HG03064 (cell line): Measurements from ENCODE around the gene TMBIM4.

ENCODE experiments used
- ATAC-seq: cut with Tn5 transposase; IDR thresholded peaks from one replicate; pipeline ENCODE4 v1.9.1; 2021; ENCODE audit warnings: low read depth; ENCODE audit not compliant: unreplicated experiment

Gene TMBIM4

DNA sequence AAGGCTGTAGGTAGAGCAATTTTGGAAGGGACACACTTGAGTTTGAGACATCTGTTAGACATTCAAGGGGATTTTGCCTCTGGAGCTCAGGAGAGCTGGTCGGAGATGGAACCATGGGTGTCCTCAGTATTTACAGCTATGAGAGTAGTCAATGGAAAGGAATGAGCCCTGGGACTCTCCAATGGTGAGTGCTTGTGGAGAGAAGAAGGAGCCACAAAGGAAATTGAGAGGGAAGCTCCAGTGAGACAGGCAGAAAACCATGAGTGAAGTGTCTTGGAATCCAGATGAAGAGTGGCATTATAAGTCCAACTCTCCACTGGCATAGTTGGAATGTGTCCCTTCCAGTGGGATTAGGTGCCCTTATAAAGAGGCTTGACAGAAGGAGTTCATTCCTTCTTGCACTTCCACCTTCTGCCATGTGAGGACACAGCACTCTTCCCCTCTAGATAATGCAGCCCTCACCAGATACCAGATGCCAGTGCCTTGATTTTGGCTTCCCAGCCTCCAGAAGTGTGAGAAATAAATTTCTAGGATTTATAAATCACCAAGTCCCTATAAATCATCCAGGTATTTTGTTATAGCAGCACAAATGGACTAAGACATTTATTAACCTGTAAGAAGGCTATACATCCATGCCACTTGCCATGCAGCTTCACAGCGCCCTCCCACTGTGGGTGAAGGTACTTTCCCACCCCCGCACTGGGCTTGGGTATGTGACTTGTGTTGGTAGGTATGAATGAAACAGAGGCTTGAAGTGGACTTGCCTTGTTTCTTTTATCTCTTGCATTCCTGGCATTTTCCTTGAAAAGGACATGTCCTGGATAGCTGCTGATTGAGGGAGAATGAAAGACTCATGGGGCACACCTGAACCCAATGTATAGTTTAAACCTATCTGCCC is 66.5 kb downstream of the TMBIM4 start:
- no peak for ATAC-seq

DNA sequence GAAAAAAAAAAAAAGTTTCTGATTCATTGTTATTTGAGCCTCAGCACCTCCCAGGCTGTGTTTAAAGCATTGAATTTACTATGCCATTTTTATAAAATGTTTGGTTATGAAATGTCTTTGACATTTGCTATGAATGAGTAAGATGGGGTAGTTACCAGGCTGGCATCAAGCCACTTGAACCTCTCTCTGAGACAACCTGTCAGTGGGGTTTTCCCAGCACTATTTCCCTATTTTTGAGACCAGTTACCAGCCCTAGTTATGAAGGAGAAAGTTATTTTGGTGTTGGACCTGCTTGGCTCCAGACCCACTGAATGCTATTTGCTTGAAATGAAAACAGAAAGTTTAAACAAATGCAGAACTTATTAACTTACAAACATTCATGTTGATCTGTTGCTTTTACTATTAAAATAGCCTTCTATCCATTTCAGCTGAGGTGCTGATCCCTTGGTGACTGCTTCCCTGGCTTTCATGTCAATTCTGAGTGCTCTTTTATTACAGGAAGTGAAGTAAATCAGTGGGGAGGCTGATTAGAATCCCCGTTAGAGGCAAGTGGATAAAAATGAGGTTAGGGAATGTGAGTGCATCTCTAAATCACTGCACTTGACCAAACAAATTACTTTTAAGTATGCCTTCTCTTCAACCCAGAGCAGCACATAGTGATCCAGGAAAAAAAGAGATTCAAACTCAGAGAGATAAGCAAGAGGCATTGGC is 77.1 kb downstream of the TMBIM4 start:
- ATAC-seq = no peak

DNA sequence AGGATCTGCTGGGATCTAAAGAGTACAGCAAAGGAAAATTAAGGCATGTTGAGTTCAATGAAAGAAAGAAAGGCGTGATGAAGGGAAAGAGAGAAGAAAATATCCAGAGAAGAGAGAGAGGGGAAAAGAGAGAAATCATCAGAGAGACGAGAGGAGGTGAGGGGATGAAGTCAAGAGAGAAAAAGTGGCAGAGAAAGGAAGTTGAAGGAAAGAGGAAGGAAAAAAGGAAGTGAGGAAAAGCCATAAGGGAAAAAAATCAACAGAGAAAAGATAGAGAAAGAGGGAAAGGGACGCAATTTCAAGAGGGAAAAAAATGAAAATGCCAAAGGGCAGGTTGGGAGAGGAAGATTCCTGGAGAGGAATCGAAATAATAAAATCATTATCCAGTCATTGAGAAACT is 79.6 kb downstream of the TMBIM4 start:
- ATAC-seq = no peak

DNA sequence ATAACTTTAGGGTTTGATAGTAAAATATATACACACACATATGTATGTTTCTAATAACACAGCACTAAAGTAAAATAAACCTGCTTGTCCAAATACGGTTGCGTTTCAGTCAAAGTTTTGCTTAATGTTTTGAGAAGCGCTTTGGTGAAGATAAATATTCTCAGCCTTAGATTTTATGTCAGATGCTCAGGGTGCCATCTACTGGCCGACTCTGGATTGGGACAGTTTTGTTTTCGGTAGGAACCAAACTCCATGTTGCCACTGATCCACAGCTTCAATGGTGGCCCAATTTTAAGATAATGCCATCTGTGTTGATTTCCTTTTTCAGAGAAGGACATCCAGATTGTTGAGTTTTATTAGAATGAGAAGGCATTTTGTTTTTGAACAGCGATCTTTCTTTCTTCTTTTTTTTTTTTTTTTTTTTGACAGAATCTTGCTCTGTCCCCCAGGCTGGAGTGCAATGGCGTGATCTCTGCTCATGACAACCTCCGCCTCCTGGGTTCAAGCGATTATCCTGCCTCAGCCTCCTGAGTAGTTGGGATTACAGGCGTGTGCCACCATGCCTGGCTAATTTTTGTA is 82.3 kb downstream of the TMBIM4 start:
- no peak for ATAC-seq

DNA sequence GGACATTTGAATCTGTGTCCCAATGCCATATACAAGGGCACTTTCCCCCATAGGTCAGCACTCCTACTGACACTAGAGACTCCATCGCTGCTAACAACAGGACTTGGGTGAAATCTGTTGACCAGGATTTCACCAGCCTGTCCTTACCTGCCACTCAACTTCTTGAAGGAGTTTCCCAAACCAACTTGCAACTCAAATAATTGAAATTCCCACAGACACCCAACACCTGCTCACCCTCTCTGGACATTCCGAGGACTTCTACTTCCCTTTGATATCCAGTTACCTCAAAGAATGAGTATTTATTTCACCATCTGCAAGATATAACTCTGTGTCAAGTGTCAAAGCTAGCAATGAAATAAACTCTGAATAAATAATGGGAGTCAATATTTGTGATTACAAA is 83.8 kb downstream of the TMBIM4 start:
- no peak for ATAC-seq
